Cardiac fibroblast (primary cell): ENCODE results near the gene KRTAP4-12.
"Not testable (repeated sequence)": the region's sequence is repeated elsewhere in the genome, so short reads cannot be mapped to it uniquely, and the experiment has no call there.

ENCODE experiments used
- DNase-seq, 2 donors: peaks; one replicate each; pipeline versions ENCODE4 v3.0.0 to v3.0.0-alpha.2; 2010; ENCODE audit warnings: low read depth in 2 of 2
- H3K4me3 ChIP-seq, 2 donors: replicated peaks in 1 of 2; 1 replicate in 1 of 2; 2 replicates in 1 of 2; pipeline ENCODE4 v1.5.1; 2011; ENCODE audit warnings: low read depth in 2 of 2, low read length in 2 of 2, mild to moderate bottlenecking in 2 of 2, moderate library complexity in 1 of 2
- CTCF ChIP-seq: IDR thresholded peaks from one replicate; pipeline ENCODE4 v1.5.1; 2011; ENCODE audit warnings: low read depth, mild to moderate bottlenecking, low read length, inconsistent platforms

Gene KRTAP4-12

GRCh38 chr17:41151525-41151924 lies 27.5 kb upstream of the KRTAP4-12 start:
- no peak for TF ChIP-seq CTCF
- H3K4me3 ChIP-seq, result no peak overlapping the region
- DNase-seq, result no peak

GRCh38 chr17:41150026-41150425 lies 26.0 kb upstream of the KRTAP4-12 start:
- no peak for DNase-seq
- no peak for TF ChIP-seq CTCF
- no peak overlapping the region for H3K4me3 ChIP-seq

- DNase-seq, result no peak
- no peak within 1 kb of the TSS for H3K4me3 ChIP-seq
- no peak for TF ChIP-seq CTCF
These were observed 25.6 kb upstream of the KRTAP4-12 start, which contains the start of gene KRTAP4-5 for GRCh38 chr17:41149652-41149985. KRTAP4-5 (minus strand) TSS chr17:41149825; CDS start chr17:41149767, 58 bp downstream.

GRCh38 chr17:41148971-41149651 lies 25.1 kb upstream of the KRTAP4-12 start:
- DNase-seq, H3K4me3 ChIP-seq: not testable (repeated sequence)

GRCh38 chr17:41147531-41148204 lies 23.7 kb upstream of the KRTAP4-12 start:
- no peak overlapping the region for H3K4me3 ChIP-seq
- no peak for TF ChIP-seq CTCF
- DNase-seq, result no peak

GRCh38 chr17:41145261-41145660 lies 21.3 kb upstream of the KRTAP4-12 start:
- no peak overlapping the region for H3K4me3 ChIP-seq
- no peak for TF ChIP-seq CTCF

GRCh38 chr17:41144846-41145245 lies 20.9 kb upstream of the KRTAP4-12 start:
- no peak for DNase-seq
- TF ChIP-seq CTCF, result no peak
- H3K4me3 ChIP-seq, result no peak overlapping the region

More at GRCh38 chr17:41145261-41145660, 21.3 kb upstream of the KRTAP4-12 start:
- DNase-seq, result no peak
